NCI-H2029 treated with DMSO at 0.1 percent for 48 hours (cell line): Measurements from ENCODE around the gene ZNF76.
"Not testable (repeated sequence)": the region's sequence is repeated elsewhere in the genome, so short reads cannot be mapped to it uniquely, and the experiment has no call there.

ENCODE experiments used
- DNase-seq: peaks from one replicate; lab custom pipeline; 2025; lab: John Stamatoyannopoulos, UW

Gene ZNF76

GRCh38 chr6:35300848-35301247, 41.3 kb downstream of the ZNF76 start:
- DNase-seq, result no peak

- no peak for DNase-seq
Observed at GRCh38 chr6:35302604-35303241, 43.2 kb downstream of the ZNF76 start.

GRCh38 chr6:35304299-35304698, 44.8 kb downstream of the ZNF76 start:
- no peak for DNase-seq

GRCh38 chr6:35305117-35305516, 45.6 kb downstream of the ZNF76 start:
- DNase-seq, result no peak

- DNase-seq, result not testable (repeated sequence)
Observed at GRCh38 chr6:35307138-35307537, 47.6 kb downstream of the ZNF76 start.

- not testable (repeated sequence) for DNase-seq
Observed at GRCh38 chr6:35308543-35308942, 49.0 kb downstream of the ZNF76 start.

- no peak for DNase-seq
Observed at GRCh38 chr6:35309611-35310264, 50.2 kb downstream of the ZNF76 start.

- no peak for DNase-seq
Observed at GRCh38 chr6:35310265-35310831, 50.8 kb downstream of the ZNF76 start.

GRCh38 chr6:35311390-35312075, 52.0 kb downstream of the ZNF76 start:
- no peak for DNase-seq

GRCh38 chr6:35312076-35312800, 52.7 kb downstream of the ZNF76 start:
- no peak for DNase-seq

- DNase-seq, result no peak
Observed at GRCh38 chr6:35312807-35313206, 53.3 kb downstream of the ZNF76 start.

- DNase-seq, result no peak
Observed at GRCh38 chr6:35317483-35318195, 58.1 kb downstream of the ZNF76 start.

GRCh38 chr6:35318196-35319171, 58.9 kb downstream of the ZNF76 start:
- peak; percentile 38 for DNase-seq

- no peak for DNase-seq
Observed at GRCh38 chr6:35319346-35320030, 60.0 kb downstream of the ZNF76 start.

- no peak for DNase-seq
Observed at GRCh38 chr6:35320031-35320410, 60.5 kb downstream of the ZNF76 start.

- DNase-seq, result no peak
Observed at GRCh38 chr6:35321091-35321490, 61.6 kb downstream of the ZNF76 start.

- DNase-seq, result no peak
Observed at GRCh38 chr6:35327349-35328027, 68.0 kb downstream of the ZNF76 start.

GRCh38 chr6:35328108-35328723, 68.7 kb downstream of the ZNF76 start:
- no peak for DNase-seq

GRCh38 chr6:35328965-35329364, 69.4 kb downstream of the ZNF76 start:
- not testable (repeated sequence) for DNase-seq
